ENCODE data around the gene HINT2. TPM values are rescaled to one million over a fixed set of nuclear protein-coding genes. Genes with fewer than 3 reads are reported as not detected.

The HINT2 gene
- total RNA-seq, 1 donor from 2014 or later, result 32.6 TPM

DNA sequence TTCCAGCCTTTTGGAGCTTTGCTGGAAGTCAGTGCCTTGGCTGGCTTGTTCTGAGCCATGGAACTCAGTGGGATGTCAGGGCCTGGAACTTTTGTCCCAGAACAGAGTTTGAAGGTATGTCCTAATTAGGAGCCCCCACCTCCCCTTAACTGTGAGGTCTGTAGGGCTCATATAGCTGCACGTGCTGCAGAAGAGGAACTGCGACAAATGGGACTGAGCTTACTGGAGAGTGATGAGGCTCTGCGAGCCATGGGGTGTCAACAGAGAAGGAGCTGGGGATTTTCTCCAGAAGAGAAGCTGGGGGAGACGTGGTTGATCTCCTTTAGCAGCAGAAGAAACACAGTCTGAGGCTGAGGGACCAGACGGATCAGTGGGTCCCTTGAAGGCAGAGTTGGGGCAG lies 25.1 kb upstream of the HINT2 start:
- H3K9me3 ChIP-seq, result no peaks in the 10 kb centered on the region
- ATAC-seq, result no peak
- no peaks in the 10 kb centered on the region for H3K36me3 ChIP-seq
- no peak overlapping the region for H3K27ac ChIP-seq
- no peaks in the 10 kb centered on the region for H3K27me3 ChIP-seq (ENCODE audit: low read depth)
- H3K4me1 ChIP-seq, result peaks cover 26% of the 10 kb centered on the region
- intact Hi-C loops (cut with DNase I), result no loop called here
- no peak for DNase-seq
- H3K4me3 ChIP-seq, result no peak overlapping the region
- TF ChIP-seq, protein P1, sequence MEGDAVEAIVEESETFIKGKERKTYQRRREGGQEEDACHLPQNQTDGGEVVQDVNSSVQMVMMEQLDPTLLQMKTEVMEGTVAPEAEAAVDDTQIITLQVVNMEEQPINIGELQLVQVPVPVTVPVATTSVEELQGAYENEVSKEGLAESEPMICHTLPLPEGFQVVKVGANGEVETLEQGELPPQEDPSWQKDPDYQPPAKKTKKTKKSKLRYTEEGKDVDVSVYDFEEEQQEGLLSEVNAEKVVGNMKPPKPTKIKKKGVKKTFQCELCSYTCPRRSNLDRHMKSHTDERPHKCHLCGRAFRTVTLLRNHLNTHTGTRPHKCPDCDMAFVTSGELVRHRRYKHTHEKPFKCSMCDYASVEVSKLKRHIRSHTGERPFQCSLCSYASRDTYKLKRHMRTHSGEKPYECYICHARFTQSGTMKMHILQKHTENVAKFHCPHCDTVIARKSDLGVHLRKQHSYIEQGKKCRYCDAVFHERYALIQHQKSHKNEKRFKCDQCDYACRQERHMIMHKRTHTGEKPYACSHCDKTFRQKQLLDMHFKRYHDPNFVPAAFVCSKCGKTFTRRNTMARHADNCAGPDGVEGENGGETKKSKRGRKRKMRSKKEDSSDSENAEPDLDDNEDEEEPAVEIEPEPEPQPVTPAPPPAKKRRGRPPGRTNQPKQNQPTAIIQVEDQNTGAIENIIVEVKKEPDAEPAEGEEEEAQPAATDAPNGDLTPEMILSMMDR (IDR thresholded peaks at IDR 0.05), result no peak

DNA sequence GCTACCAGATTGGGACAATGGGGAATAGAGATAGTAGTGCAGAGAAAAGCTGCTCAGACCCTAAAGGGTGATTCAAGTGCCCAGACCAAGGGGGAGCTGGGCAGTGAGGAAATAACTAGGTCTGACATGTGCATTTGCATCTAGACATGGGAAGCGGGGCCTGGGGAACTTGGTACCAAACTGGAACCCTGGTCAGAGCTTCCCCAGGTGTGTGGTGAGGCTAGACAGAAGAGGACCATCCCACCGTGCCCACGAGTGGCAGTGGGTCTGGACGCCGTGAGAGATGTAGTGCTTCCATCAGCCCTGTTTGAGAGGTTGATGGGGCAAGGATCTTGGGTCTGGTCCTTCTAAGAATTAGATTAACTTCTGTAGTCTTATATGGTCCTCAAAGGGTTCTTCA lies 21.8 kb upstream of the HINT2 start:
- TF ChIP-seq, protein P1 (IDR thresholded peaks at IDR 0.05), result no peak
- no peak overlapping the region for H3K27ac ChIP-seq
- H3K4me3 ChIP-seq, result no peak overlapping the region
- H3K9me3 ChIP-seq, result no peaks in the 10 kb centered on the region
- ATAC-seq, result no peak
- H3K27me3 ChIP-seq (ENCODE audit: low read depth), result no peaks in the 10 kb centered on the region
- intact Hi-C loops (cut with DNase I), result no loop called here
- H3K36me3 ChIP-seq, result no peaks in the 10 kb centered on the region
- DNase-seq, result no peak
- H3K4me1 ChIP-seq, result peaks cover 28% of the 10 kb centered on the region

DNA sequence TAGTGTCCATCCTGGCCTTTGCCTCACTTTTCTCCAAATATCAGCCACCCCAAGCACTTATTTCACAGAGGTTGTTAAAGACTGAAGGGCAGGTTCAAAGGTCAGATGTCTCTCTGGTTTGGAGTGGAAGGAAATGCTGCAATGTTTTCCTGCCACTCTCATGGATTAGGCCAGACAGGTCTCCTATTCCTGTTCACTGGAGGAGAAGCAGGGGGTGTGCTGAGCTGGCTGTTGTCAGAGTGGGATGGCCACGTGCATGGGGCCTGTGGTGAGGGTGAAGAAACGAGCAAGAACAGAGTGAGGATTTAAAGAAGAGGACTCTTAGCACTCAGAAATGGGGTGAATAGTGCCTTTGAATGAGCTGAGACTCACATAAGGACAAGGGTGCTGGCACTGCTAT lies 20.9 kb upstream of the HINT2 start:
- peaks cover 31% of the 10 kb centered on the region for H3K4me1 ChIP-seq
- intact Hi-C loops (cut with DNase I), result no loop called here
- H3K4me3 ChIP-seq, result no peak overlapping the region
- no peak for DNase-seq
- ATAC-seq, result no peak
- no peaks in the 10 kb centered on the region for H3K27me3 ChIP-seq (ENCODE audit: low read depth)
- no peaks in the 10 kb centered on the region for H3K36me3 ChIP-seq
- H3K9me3 ChIP-seq, result no peaks in the 10 kb centered on the region
- TF ChIP-seq, protein P1 (IDR thresholded peaks at IDR 0.05), result no peak
- no peak overlapping the region for H3K27ac ChIP-seq

DNA sequence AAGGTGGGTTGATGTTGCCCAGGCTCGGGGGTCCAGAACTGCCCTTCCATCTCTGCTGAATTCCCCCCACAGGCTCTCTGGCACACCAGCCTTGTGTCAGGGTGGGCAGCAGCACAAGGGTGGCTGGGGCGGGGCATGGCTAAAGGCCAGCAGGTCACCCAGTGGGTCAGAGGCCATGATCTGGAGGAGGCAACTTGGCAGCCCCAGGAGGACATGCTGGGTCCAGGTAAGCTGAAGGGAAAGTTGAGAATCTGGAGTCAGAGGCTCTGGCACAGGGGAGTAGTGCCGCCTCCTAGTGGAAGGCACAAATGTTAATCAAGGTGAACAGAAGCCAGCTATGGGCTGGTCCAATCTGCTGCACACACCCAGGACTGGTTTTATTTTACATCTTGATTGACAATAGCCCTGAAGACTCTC lies 20.4 kb upstream of the HINT2 start:
- Histone ChIP-seq H3K27ac (no peak overlapping the region), H3K4me1 (peaks cover 36% of the 10 kb centered on the region), H3K27me3 (ENCODE audit: low read depth) (no peaks in the 10 kb centered on the region), H3K4me3 (no peak overlapping the region), H3K36me3 (no peaks in the 10 kb centered on the region), H3K9me3 (no peaks in the 10 kb centered on the region)
- DNase-seq (no peak), ATAC-seq (peak in 1 of 2 donors; percentile 22)
- TF ChIP-seq, protein P1 (IDR thresholded peaks at IDR 0.05), result no peak
- intact Hi-C loops (cut with DNase I), result no loop called here

DNA sequence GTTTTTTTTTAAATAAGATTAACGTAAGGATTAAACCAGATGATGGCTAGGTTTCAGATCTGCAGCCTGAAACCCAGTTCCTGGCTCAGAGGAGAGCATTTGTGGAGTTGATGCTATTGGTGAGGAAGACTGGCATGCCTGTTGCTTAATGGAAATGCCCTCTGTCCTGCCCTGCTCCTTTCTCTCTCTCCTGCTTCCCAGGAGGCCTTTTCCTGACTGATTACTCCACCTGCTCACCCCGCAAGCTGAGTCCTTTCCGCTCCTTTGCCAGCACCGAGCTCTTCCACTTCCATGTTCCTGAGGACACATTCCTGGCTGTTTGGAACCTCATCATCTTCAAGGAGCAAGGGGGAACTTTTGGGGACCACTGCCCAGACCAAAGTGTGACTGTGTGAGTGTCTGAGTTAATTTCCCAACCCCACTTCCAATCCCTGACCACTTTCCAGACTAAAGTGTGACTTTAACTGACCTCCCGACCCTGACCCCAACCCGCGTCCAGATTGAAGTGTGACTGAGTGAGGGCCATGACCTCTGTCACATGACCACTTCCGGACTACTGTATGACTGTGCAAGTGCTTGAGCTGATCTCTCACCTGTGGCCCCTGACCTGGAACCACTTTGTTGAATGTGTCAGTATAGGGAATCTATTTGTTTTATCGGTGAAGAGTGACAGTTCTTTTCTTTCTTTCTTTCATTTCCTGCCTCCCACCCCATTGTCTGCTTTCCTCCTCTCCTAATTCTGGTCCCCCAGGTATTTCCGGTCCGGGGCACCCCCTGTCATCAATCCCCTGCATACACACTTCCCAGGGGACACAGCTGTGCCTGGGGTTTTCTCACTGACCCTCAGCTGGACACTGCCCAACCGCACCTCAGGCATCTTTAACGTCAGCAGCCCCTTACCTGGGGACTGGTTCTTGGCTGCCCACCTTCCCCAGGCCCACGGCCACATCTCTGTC lies 19.7 kb upstream of the HINT2 start:
- ATAC-seq (no peak), DNase-seq (no peak)
- TF ChIP-seq, protein P1 (IDR thresholded peaks at IDR 0.05), result no peak
- Histone ChIP-seq H3K4me3 (no peak overlapping the region), H3K27ac (peak overlapping the region; percentile 18), H3K36me3 (no peaks in the 10 kb centered on the region), H3K27me3 (ENCODE audit: low read depth) (no peaks in the 10 kb centered on the region), H3K9me3 (no peaks in the 10 kb centered on the region), H3K4me1 (peaks cover 43% of the 10 kb centered on the region)
- intact Hi-C loops (cut with DNase I), result no loop called here
